GM12878 (cell line): ENCODE results near the gene SLC19A1. TPM values are rescaled to one million over a fixed set of nuclear protein-coding genes. Genes with fewer than 3 reads are reported as not detected.
A peak's percentile ranks its signal among the peaks of the same experiment; 100 is the strongest.

Source experiments
- ATAC-seq: fragments of 200-7000 bp; cut with Tn5 transposase; 3 replicates; pipeline ENCODE4 v1.9.1; 2020; ENCODE audit warnings: mild to moderate bottlenecking, moderate library complexity
- BruUV-seq: library from RNA; stranded (reverse); fragments of 400-500 nt; replicated peaks from 2 replicates; lab custom pipeline; 2021; lab: Mats Ljungman, UMichigan
- CTCF ChIA-PET: fragments of 300-600 bp; sonication (Branson Sonifier 250); formaldehyde crosslinking; extraction: SDS; loops from one replicate; lab custom pipeline; 2021; ENCODE audit warnings: inconsistent platforms; lab: Yijun Ruan, JAX
- POLR2A ChIA-PET: fragments of 350-600 bp; formaldehyde crosslinking; extraction: SDS; loops from one replicate; lab custom pipeline; 2021; ENCODE audit warnings: inconsistent platforms; lab: Charles Lee
- RAD21 ChIA-PET: fragments of 300-600 bp; sonication (Branson Sonifier 250); formaldehyde crosslinking; loops from one replicate; lab custom pipeline; 2023; ENCODE audit warnings: antibody characterized with exemption; ENCODE audit not compliant: unreplicated experiment; lab: Charles Lee
- SMC1A ChIA-PET: fragments of 300-600 bp; sonication (Branson Sonifier 250); formaldehyde crosslinking; loops from one replicate; lab custom pipeline; 2023; ENCODE audit not compliant: unreplicated experiment, uncharacterized antibody; lab: Charles Lee
- DNase-seq: peaks from one replicate; pipeline ENCODE4 v3.0.0-alpha.2; 2011; ENCODE audit warnings: low read depth, low spot score
- FAIRE-seq: peaks from 3 replicates; lab custom pipeline; 2011; peaks lifted over from hg19 to GRCh38; lab: Jason Lieb, UNC
- H2AFZ ChIP-seq: 2 replicates; pipeline ENCODE4 v1.6.0; 2011; ENCODE audit warnings: low read depth, low read length, control low read depth; ENCODE audit not compliant: control insufficient read depth
- H3K27ac ChIP-seq: 2 replicates; pipeline ENCODE4 v1.5.1; 2011; ENCODE audit warnings: control low read depth; ENCODE audit not compliant: control insufficient read depth, insufficient read depth
- H3K27me3 ChIP-seq, 2 experiments: replicated peaks in 1 of 2; 2 replicates each; pipeline versions ENCODE4 v1.6.0 to v1.6.1; 2011; ENCODE audit warnings: low read length in 1 of 2; ENCODE audit not compliant: control insufficient read depth in 2 of 2, insufficient read depth in 2 of 2
- H3K36me3 ChIP-seq, 2 experiments: 2 replicates each; pipeline ENCODE4 v1.5.1; 2011; ENCODE audit warnings: low read length in 1 of 2; ENCODE audit not compliant: control insufficient read depth in 2 of 2, insufficient read depth in 2 of 2
- H3K4me1 ChIP-seq: 2 replicates; pipeline ENCODE4 v1.6.1; 2011; ENCODE audit warnings: mild to moderate bottlenecking, low read length, moderate library complexity, mixed read lengths; ENCODE audit not compliant: control insufficient read depth, insufficient read depth
- H3K4me2 ChIP-seq: 2 replicates; pipeline ENCODE4 v1.6.0; 2011; ENCODE audit warnings: control low read depth; ENCODE audit not compliant: control insufficient read depth, insufficient read depth
- H3K4me3 ChIP-seq: fragments of 200-600 bp; sonication (generic); 2 replicates; pipeline ENCODE4 v1.5.1; 2016
- H3K79me2 ChIP-seq: 2 replicates; pipeline ENCODE4 v1.6.0; 2011; ENCODE audit warnings: low read length; ENCODE audit not compliant: control insufficient read depth, insufficient read depth
- H3K9ac ChIP-seq: 2 replicates; pipeline ENCODE4 v1.8.0; 2011; ENCODE audit warnings: low read length, control low read depth, mixed read lengths; ENCODE audit not compliant: control insufficient read depth, insufficient read depth
- H3K9me3 ChIP-seq: replicated peaks from 3 replicates; pipeline ENCODE4 v1.5.1; 2011; ENCODE audit warnings: mild to moderate bottlenecking, low read length; ENCODE audit not compliant: control insufficient read depth, insufficient read depth
- H4K20me1 ChIP-seq: 2 replicates; pipeline ENCODE4 v1.6.0; 2011; ENCODE audit not compliant: control insufficient read depth, insufficient read depth
- BHLHE40 ChIP-seq, 2 experiments: fragments of 450-650 bp in 1 of 2; IDR thresholded peaks; 2 replicates each; pipeline ENCODE4 v1.6.1; 2011 to 2017; ENCODE audit warnings: low read depth in 2 of 2, borderline replicate concordance in 1 of 2, improper control_type of control experiment in 1 of 2, low read length in 1 of 2, mild to moderate bottlenecking in 1 of 2
- CTCF ChIP-seq, 3 experiments: IDR thresholded peaks in 2 of 3; conservative IDR thresholded peaks in 1 of 3; 2 replicates each; pipeline ENCODE4 v1.5.1; 2011; ENCODE audit warnings: low read depth in 3 of 3, low read length in 3 of 3, mild to moderate bottlenecking in 3 of 3, control low read depth in 2 of 3, moderate library complexity in 2 of 3, inconsistent platforms in 1 of 3, mixed read lengths in 1 of 3; ENCODE audit not compliant: control insufficient read depth in 2 of 3, insufficient read depth in 1 of 3; ENCODE audit errors: extremely low read depth in 1 of 3
- FOXM1 ChIP-seq: IDR thresholded peaks from 2 replicates; pipeline ENCODE4 v1.6.1; 2012; ENCODE audit warnings: low read depth, mild to moderate bottlenecking, inconsistent platforms, low read length, moderate library complexity
- GATAD2B ChIP-seq: fragments of 450-650 bp; conservative IDR thresholded peaks from 2 replicates; pipeline ENCODE4 v1.6.1; 2017; ENCODE audit warnings: low read depth, mild to moderate bottlenecking, moderate library complexity
- JUND ChIP-seq: IDR thresholded peaks from 2 replicates; pipeline ENCODE4 v1.6.1; 2012; ENCODE audit warnings: low read depth, mild to moderate bottlenecking, low read length, improper control_type of control experiment, moderate library complexity
- MEF2B ChIP-seq: fragments of 450-650 bp; IDR thresholded peaks from 2 replicates; pipeline ENCODE4 v1.6.1; 2018; ENCODE audit warnings: mild to moderate bottlenecking, moderate library complexity; ENCODE audit not compliant: partially characterized antibody, poor library complexity, severe bottlenecking
- PAX8 ChIP-seq: fragments of 450-650 bp; IDR thresholded peaks from 2 replicates; pipeline ENCODE4 v1.6.1; 2017; ENCODE audit warnings: mild to moderate bottlenecking, moderate library complexity
- POLR2AphosphoS2 ChIP-seq: IDR thresholded peaks from 2 replicates; pipeline ENCODE4 v1.6.1; 2011; ENCODE audit warnings: low read depth, mild to moderate bottlenecking, low read length, improper control_type of control experiment, moderate library complexity
- REST ChIP-seq: IDR thresholded peaks from 2 replicates; pipeline ENCODE4 v1.6.1; 2012; ENCODE audit warnings: mild to moderate bottlenecking, low read depth, low read length
- SMARCA5 ChIP-seq: fragments of 450-650 bp; IDR thresholded peaks from 2 replicates; pipeline ENCODE4 v1.6.1; 2017; ENCODE audit warnings: mild to moderate bottlenecking
- TCF7 ChIP-seq: IDR thresholded peaks from 2 replicates; pipeline ENCODE4 v1.6.1; 2014; ENCODE audit warnings: antibody characterized with exemption, borderline replicate concordance
- ZBTB4 ChIP-seq: fragments of 450-650 bp; formaldehyde crosslinking; IDR thresholded peaks from 2 replicates; pipeline ENCODE4 v1.4.0; 2022; ENCODE audit warnings: mild to moderate bottlenecking, moderate library complexity
- WGBS: methylation state at CpG from one replicate; pipeline ENCODE4 v1.1.6; 2016; ENCODE audit warnings: low lambda C conversion rate; ENCODE audit not compliant: insufficient replicate concordance, insufficient coverage; ENCODE audit errors: missing lambda C conversion rate; 5-methylcytosine and 5-hydroxymethylcytosine counted together
- in situ Hi-C: fragments of 300-500 bp; cut with MboI; formaldehyde crosslinking; loops from 9 replicates; pipeline ENCODE4 v1.14.3; 2018; ENCODE audit warnings: mixed read lengths
- intact Hi-C: fragments of 100-400 bp; cut with micrococcal nuclease; formaldehyde crosslinking; loops from one replicate; pipeline ENCODE4 v1.14.2; 2022; ENCODE audit not compliant: unreplicated experiment
- polyA plus RNA-seq, 11 experiments: library from polyadenylated mRNA; depleted of rRNA in 4 of 11; unstranded in 6 of 11; stranded (reverse) in 5 of 11; fragments of >200 nt; fragmentation: Nextera tagmentation in 4 of 11; fragmentation: Illumina TruSeq in 1 of 11; extraction: Ambion mirVana in 4 of 11; extraction: Trizol in 1 of 11; gene quantifications; 1 replicate in 1 of 11; 2 replicates in 10 of 11; pipeline versions ENCODE4 v1.2.1 to v1.2.3, GENCODE V29; 2011 to 2016; ENCODE audit warnings: inconsistent platforms in 2 of 11, missing spikeins in 2 of 11, low read depth in 1 of 11
- total RNA-seq, 4 experiments: library from RNA; depleted of rRNA in 3 of 4; stranded (reverse); fragments of >200 nt in 3 of 4; fragmentation: Illumina TruSeq in 1 of 4; extraction: Trizol in 1 of 4; gene quantifications; 2 replicates each; pipeline versions ENCODE4 v1.2.1 to v1.2.3, GENCODE V29; 2013 to 2021

SLC19A1 gene
- total and polyA plus RNA-seq, 10 of the 15 experiments (the other 5 are each of a cell fraction or from before 2014, with no cell fraction given), result 0.42 to 49.7 (median 12.2) TPM

GRCh38 chr21:45556645-45557615 lies 14.7 kb upstream of the SLC19A1 start:
- no peak for DNase-seq
- Histone ChIP-seq H3K36me3 (no peaks in the 10 kb centered on the region), H4K20me1 (no peaks in the 10 kb centered on the region), H3K27me3 (no peaks in the 10 kb centered on the region; a peak in 1 of 4 replicates), H3K9ac (no peak overlapping the region), H3K4me1 (peaks cover 13% of the 10 kb centered on the region), H3K27ac (no peak overlapping the region), H3K79me2 (peaks cover 2% of the 10 kb centered on the region), H2AFZ (no peak overlapping the region), H3K4me3 (no peak overlapping the region), H3K9me3 (no peaks in the 10 kb centered on the region), H3K4me2 (no peak overlapping the region)
- ChIA-PET CTCF (interaction anchor here (0.6 to 3.1 kb wide), 38 partner anchors 12 to 404 kb away, joined by 3 to 82 read pairs (median 4); no protein-coding TSS in a partner anchor), POLR2A (interaction anchor here (0.8 to 1.2 kb wide), 2 partner anchors 14 to 84 kb away, joined by 4 to 8 read pairs; no protein-coding TSS in a partner anchor), SMC1A (interaction anchor here (0.6 to 2.7 kb wide), 28 partner anchors 11 to 267 kb away, joined by 3 to 46 read pairs (median 3); no protein-coding TSS in a partner anchor), RAD21 (interaction anchor here (0.6 to 3.4 kb wide), 28 partner anchors 16 to 366 kb away, joined by 3 to 42 read pairs (median 4); no protein-coding TSS in a partner anchor)
- in situ Hi-C loops (loop anchor here (5.0 kb wide), 2 partner anchors 40 to 260 kb away; no protein-coding TSS in a partner anchor), intact Hi-C loops (loop anchor here (1.0 to 2.0 kb wide), 3 partner anchors 35 to 263 kb away; partner anchors contain the start of gene PCBP3)
- ATAC-seq, result no peak
- WGBS, result 60% methylated on average over 31 of the region's 33 CpGs
- FAIRE-seq, result no peak
- BruUV-seq, result no TSS peak
- TF ChIP-seq TCF7 (no peak), JUND (no peak), CTCF (IDR thresholded peaks at IDR 0.05 in 2 of 3, conservative IDR thresholded peaks at IDR 0.05 in 1 of 3; ENCODE audit: control insufficient read depth in 2 of 3, extremely low read depth in 1 of 3, insufficient read depth in 1 of 3, low read depth in 3 of 3, low read length in 3 of 3) (no peak), FOXM1 (no peak), MEF2B (peak; percentile 76), REST (no peak), SMARCA5 (no peak), GATAD2B (no peak), PAX8 (no peak), ZBTB4 (CRISPR knock-in tag) (no peak), POLR2AphosphoS2 (no peak), BHLHE40 (IDR thresholded peaks at IDR 0.05; ENCODE audit: borderline replicate concordance in 1 of 2, low read depth in 2 of 2, low read length in 1 of 2) (peak in 1 of 2 experiments; percentile 59; a peak in 1 of 4 replicates)
